ENCODE data around the gene CXXC5.

Gene CXXC5

GRCh38 chr5:139662617-139663016 lies 14.5 kb downstream of the CXXC5 start:
- in situ Hi-C loops (cut with MboI; ENCODE audit: low sequenced_read_pairs): no loop called here

- in situ Hi-C loops (cut with MboI; ENCODE audit: low sequenced_read_pairs): no loop called here
These were observed 15.3 kb downstream of the CXXC5 start for GRCh38 chr5:139663207-139664085.

- in situ Hi-C loops (cut with MboI; ENCODE audit: low sequenced_read_pairs): no loop called here
These were observed 16.0 kb downstream of the CXXC5 start for GRCh38 chr5:139664086-139664693.

GRCh38 chr5:139664727-139665351 lies 16.7 kb downstream of the CXXC5 start:
- in situ Hi-C loops (cut with MboI; ENCODE audit: low sequenced_read_pairs): no loop called here

- in situ Hi-C loops (cut with MboI; ENCODE audit: low sequenced_read_pairs): no loop called here
These were observed 17.5 kb downstream of the CXXC5 start for GRCh38 chr5:139665626-139666025.

GRCh38 chr5:139666551-139666950 lies 18.4 kb downstream of the CXXC5 start:
- in situ Hi-C loops (cut with MboI; ENCODE audit: low sequenced_read_pairs): no loop called here

- in situ Hi-C loops (cut with MboI; ENCODE audit: low sequenced_read_pairs): no loop called here
These were observed 19.0 kb downstream of the CXXC5 start for GRCh38 chr5:139667001-139667729.

- in situ Hi-C loops (cut with MboI; ENCODE audit: low sequenced_read_pairs): no loop called here
These were observed 19.5 kb downstream of the CXXC5 start for GRCh38 chr5:139667730-139668063.

GRCh38 chr5:139668064-139668880 lies 20.1 kb downstream of the CXXC5 start:
- in situ Hi-C loops (cut with MboI; ENCODE audit: low sequenced_read_pairs): no loop called here

- in situ Hi-C loops (cut with MboI; ENCODE audit: low sequenced_read_pairs): no loop called here
These were observed 20.9 kb downstream of the CXXC5 start for GRCh38 chr5:139668924-139669661.

- in situ Hi-C loops (cut with MboI; ENCODE audit: low sequenced_read_pairs): no loop called here
These were observed 21.7 kb downstream of the CXXC5 start for GRCh38 chr5:139669662-139670368.

GRCh38 chr5:139670369-139671095 lies 22.4 kb downstream of the CXXC5 start:
- in situ Hi-C loops (cut with MboI; ENCODE audit: low sequenced_read_pairs): no loop called here

- in situ Hi-C loops (cut with MboI; ENCODE audit: low sequenced_read_pairs): no loop called here
These were observed 23.1 kb downstream of the CXXC5 start for GRCh38 chr5:139671096-139671841.

GRCh38 chr5:139675213-139675612 lies 27.1 kb downstream of the CXXC5 start:
- in situ Hi-C loops (cut with MboI; ENCODE audit: low sequenced_read_pairs): no loop called here

- in situ Hi-C loops (cut with MboI; ENCODE audit: low sequenced_read_pairs): no loop called here
These were observed 27.7 kb downstream of the CXXC5 start for GRCh38 chr5:139675825-139676224.

GRCh38 chr5:139676406-139676805 lies 28.3 kb downstream of the CXXC5 start:
- in situ Hi-C loops (cut with MboI; ENCODE audit: low sequenced_read_pairs): no loop called here

GRCh38 chr5:139676951-139677735 lies 29.0 kb downstream of the CXXC5 start:
- in situ Hi-C loops (cut with MboI; ENCODE audit: low sequenced_read_pairs): no loop called here

Data from HL-60/S4 treated with phorbol 12-myristate 13-acetate at 8.2 ng/mL for 4 days and 3 days (cell line).